ENCODE measurements around the gene CARD10.

DNA sequence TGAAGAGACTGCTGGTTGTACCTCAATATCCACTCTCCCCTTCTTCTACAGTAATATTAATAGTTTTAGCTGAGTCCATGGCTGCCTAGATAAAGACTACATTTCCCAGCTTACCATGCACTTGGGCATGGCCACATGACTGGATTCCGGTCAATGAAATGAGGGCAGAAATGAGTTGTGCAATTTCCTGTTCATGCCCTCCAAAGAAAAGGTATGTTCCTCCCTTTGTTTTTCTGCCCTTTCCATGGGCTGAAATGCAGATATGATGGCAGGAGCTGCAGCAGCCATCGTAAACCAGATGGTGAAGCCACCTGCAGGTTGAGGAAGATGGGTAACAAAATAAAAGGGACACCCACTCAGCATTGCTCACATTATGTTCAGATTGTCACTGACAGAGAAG, 76.7 kb downstream of the CARD10 start:
- TF ChIP-seq, protein P1, sequence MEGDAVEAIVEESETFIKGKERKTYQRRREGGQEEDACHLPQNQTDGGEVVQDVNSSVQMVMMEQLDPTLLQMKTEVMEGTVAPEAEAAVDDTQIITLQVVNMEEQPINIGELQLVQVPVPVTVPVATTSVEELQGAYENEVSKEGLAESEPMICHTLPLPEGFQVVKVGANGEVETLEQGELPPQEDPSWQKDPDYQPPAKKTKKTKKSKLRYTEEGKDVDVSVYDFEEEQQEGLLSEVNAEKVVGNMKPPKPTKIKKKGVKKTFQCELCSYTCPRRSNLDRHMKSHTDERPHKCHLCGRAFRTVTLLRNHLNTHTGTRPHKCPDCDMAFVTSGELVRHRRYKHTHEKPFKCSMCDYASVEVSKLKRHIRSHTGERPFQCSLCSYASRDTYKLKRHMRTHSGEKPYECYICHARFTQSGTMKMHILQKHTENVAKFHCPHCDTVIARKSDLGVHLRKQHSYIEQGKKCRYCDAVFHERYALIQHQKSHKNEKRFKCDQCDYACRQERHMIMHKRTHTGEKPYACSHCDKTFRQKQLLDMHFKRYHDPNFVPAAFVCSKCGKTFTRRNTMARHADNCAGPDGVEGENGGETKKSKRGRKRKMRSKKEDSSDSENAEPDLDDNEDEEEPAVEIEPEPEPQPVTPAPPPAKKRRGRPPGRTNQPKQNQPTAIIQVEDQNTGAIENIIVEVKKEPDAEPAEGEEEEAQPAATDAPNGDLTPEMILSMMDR (IDR thresholded peaks at IDR 0.05 in 4 of 5, conservative IDR thresholded peaks at IDR 0.05 in 1 of 5): no peak
- no peak for TF ChIP-seq POLR2A (IDR thresholded peaks at IDR 0.05)
